SK-N-MC (cell line): ENCODE measurements around the gene BRI3.

Source experiments
- EZH2 ChIP-seq: fragments of 200-600 bp; sonication (generic); IDR thresholded peaks from one replicate; pipeline ENCODE4 v1.6.1; 2017; ENCODE audit warnings: antibody characterized with exemption
- FOXP2 ChIP-seq: optimal IDR thresholded peaks from 2 replicates; pipeline ENCODE3; 2011; ENCODE audit warnings: mild to moderate bottlenecking, moderate library complexity; ENCODE audit not compliant: insufficient read depth; ENCODE audit errors: extremely low read length, control extremely low read depth
- POLR2AphosphoS5 ChIP-seq: IDR thresholded peaks from 2 replicates; pipeline ENCODE4 v1.6.1; 2012; ENCODE audit warnings: mild to moderate bottlenecking, low read depth, low read length, borderline replicate concordance

DNA sequence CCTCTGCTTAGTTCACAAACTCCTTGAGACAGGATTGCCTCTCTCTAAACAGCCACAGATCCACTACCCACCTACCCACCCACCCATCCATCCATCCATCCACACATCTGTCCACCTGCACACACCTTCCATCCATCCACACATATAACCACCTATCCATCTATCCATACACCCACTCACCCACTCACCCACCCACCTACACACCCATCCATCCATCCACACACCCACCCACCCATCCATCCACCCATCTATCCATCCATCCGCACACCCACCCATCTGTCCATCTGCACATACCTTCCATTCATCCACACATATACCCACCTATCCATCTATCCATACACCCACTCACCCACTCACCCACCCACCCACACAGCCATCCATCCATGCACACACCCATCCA is 39.1 kb upstream of the BRI3 start:
- TF ChIP-seq EZH2 (no peak), POLR2AphosphoS5 (no peak), FOXP2 (no peak)
